K562 (cell line): Measurements from ENCODE around the gene EPM2A.

Experiments used
- BCOR ChIP-seq: fragments of 450-650 bp; IDR thresholded peaks from 2 replicates; pipeline ENCODE4 v1.6.1; 2016
- EGR1 ChIP-seq: fragments of 450-650 bp; conservative IDR thresholded peaks from 2 replicates; pipeline ENCODE4 v1.6.1; 2017; ENCODE audit warnings: mild to moderate bottlenecking
- EP300 ChIP-seq: IDR thresholded peaks from 2 replicates; pipeline ENCODE4 v1.6.1; 2012; ENCODE audit warnings: low read length, improper control_type of control experiment
- ZBTB33 ChIP-seq: sonication (generic); formaldehyde crosslinking; IDR thresholded peaks from 2 replicates; pipeline ENCODE4 v1.8.1; 2023; ENCODE audit warnings: mild to moderate bottlenecking, missing genetic modification reagents

- TF ChIP-seq BCOR (no peak), EP300 (no peak), ZBTB33 (CRISPR knock-in tag) (no peak), EGR1 (no peak)
These were observed 101.2 kb downstream of the EPM2A start for GRCh38 chr6:145633981-145634627.
